HG03558 (cell line): ENCODE measurements around the gene USP2.

Experiments used
- ATAC-seq: cut with Tn5 transposase; IDR thresholded peaks from one replicate; pipeline ENCODE4 v1.9.1; 2021; ENCODE audit warnings: moderate number of reproducible peaks; ENCODE audit not compliant: unreplicated experiment; ENCODE audit errors: extremely low read depth

USP2 gene

GRCh38 chr11:119332111-119332765 lies 49.3 kb downstream of the USP2 start:
- no peak for ATAC-seq

- ATAC-seq = no peak
Observed at GRCh38 chr11:119330237-119330636, 51.3 kb downstream of the USP2 start.

- no peak for ATAC-seq
Observed at GRCh38 chr11:119329320-119329719, 52.2 kb downstream of the USP2 start.

- no peak for ATAC-seq
Observed at GRCh38 chr11:119324189-119324588, 57.3 kb downstream of the USP2 start.

GRCh38 chr11:119323532-119324033 lies 57.9 kb downstream of the USP2 start:
- no peak for ATAC-seq

GRCh38 chr11:119322921-119323531 lies 58.5 kb downstream of the USP2 start:
- ATAC-seq = no peak

GRCh38 chr11:119322360-119322739 lies 59.1 kb downstream of the USP2 start:
- no peak for ATAC-seq

GRCh38 chr11:119320776-119321524 lies 60.5 kb downstream of the USP2 start:
- no peak for ATAC-seq

GRCh38 chr11:119320240-119320775 lies 61.2 kb downstream of the USP2 start:
- ATAC-seq = no peak

GRCh38 chr11:119319700-119320239 lies 61.7 kb downstream of the USP2 start:
- no peak for ATAC-seq

- ATAC-seq = no peak
Observed at GRCh38 chr11:119319136-119319699, 62.3 kb downstream of the USP2 start.

GRCh38 chr11:119318240-119319135 lies 63.0 kb downstream of the USP2 start:
- no peak for ATAC-seq

GRCh38 chr11:119317592-119318239 lies 63.8 kb downstream of the USP2 start:
- ATAC-seq = no peak

- ATAC-seq = no peak
Observed at GRCh38 chr11:119316729-119317591, 64.5 kb downstream of the USP2 start, which contains the start of gene MCAM. Gene MCAM (minus strand): TSS chr11:119317130. CDS start chr11:119317101, 29 bp downstream.

GRCh38 chr11:119316016-119316728 lies 65.3 kb downstream of the USP2 start:
- ATAC-seq = no peak

GRCh38 chr11:119315131-119316015 lies 66.1 kb downstream of the USP2 start:
- ATAC-seq = no peak
